ENCODE measurements around the gene C19orf67. TPM values are rescaled to one million over a fixed set of nuclear protein-coding genes. Genes with fewer than 3 reads are reported as not detected.
"Not testable (repeated sequence)": the region's sequence is repeated elsewhere in the genome, so short reads cannot be mapped to it uniquely, and the experiment has no call there.

Gene C19orf67
- total RNA-seq, 1 experiment from 2014 or later, result not detected

GRCh38 chr19:14039181-14039580, 46.4 kb downstream of the C19orf67 start:
- H3K4me3 ChIP-seq (ENCODE audit: low read depth, low read length), result no peak overlapping the region
- ChIA-PET POLR2A (no interaction called here), CTCF (interaction anchor here (0.7 kb wide), 1 partner anchor 34 kb away, joined by 3 read pairs; no protein-coding TSS in a partner anchor)
- no peaks in the 10 kb centered on the region for H3K36me3 ChIP-seq (ENCODE audit: control insufficient read depth, insufficient read depth, low read length)
- peaks cover 2% of the 10 kb centered on the region for H3K36me3 Mint-ChIP-seq (ENCODE audit: insufficient read depth, unreplicated experiment)
- no peaks in the 10 kb centered on the region for H3K9me3 ChIP-seq
- no TSS peak for BruUV-seq (replicated peaks)
- H3K9me3 Mint-ChIP-seq (ENCODE audit: unreplicated experiment), result no peaks in the 10 kb centered on the region
- no peaks in the 10 kb centered on the region for H3K27me3 Mint-ChIP-seq (ENCODE audit: insufficient read depth, unreplicated experiment)
- no peaks in the 10 kb centered on the region for H3K4me1 ChIP-seq
- peaks cover 6% of the 10 kb centered on the region for H3K4me1 Mint-ChIP-seq (ENCODE audit: low read depth, unreplicated experiment)
- DNase-seq, result no peak
- H3K27ac Mint-ChIP-seq (ENCODE audit: unreplicated experiment), result no peak overlapping the region
- no peak overlapping the region for H3K4me3 Mint-ChIP-seq (ENCODE audit: unreplicated experiment)
- no peak for TF ChIP-seq CTCF (IDR thresholded peaks at IDR 0.05; ENCODE audit: insufficient read depth in 1 of 2, low read depth in 1 of 2, low read length in 1 of 2, severe bottlenecking in 1 of 2, unreplicated experiment in 1 of 2)
- H3K27me3 ChIP-seq (replicated peaks; ENCODE audit: control insufficient read depth, insufficient read depth, low read length), result no peaks in the 10 kb centered on the region
- intact Hi-C loops (cut with micrococcal nuclease; ENCODE audit: unreplicated experiment), result no loop called here

- no peak for DNase-seq
- Mint-ChIP-seq H3K36me3 (ENCODE audit: insufficient read depth, unreplicated experiment) (peaks cover 10% of the 10 kb centered on the region), H3K4me3 (ENCODE audit: unreplicated experiment) (no peak overlapping the region), H3K27me3 (ENCODE audit: insufficient read depth, unreplicated experiment) (no peaks in the 10 kb centered on the region), H3K27ac (ENCODE audit: unreplicated experiment) (no peak overlapping the region), H3K4me1 (ENCODE audit: low read depth, unreplicated experiment) (peaks cover 6% of the 10 kb centered on the region), H3K9me3 (ENCODE audit: unreplicated experiment) (no peaks in the 10 kb centered on the region)
- intact Hi-C loops (cut with micrococcal nuclease; ENCODE audit: unreplicated experiment), result no loop called here
- TF ChIP-seq CTCF (IDR thresholded peaks at IDR 0.05; ENCODE audit: insufficient read depth in 1 of 2, low read depth in 1 of 2, low read length in 1 of 2, severe bottlenecking in 1 of 2, unreplicated experiment in 1 of 2), result no peak
- CTCF ChIA-PET, result interaction anchor here (0.7 to 1.2 kb wide), 2 partner anchors 30 to 101 kb away, joined by 3 read pairs; partner anchors contain the start of gene ASF1B
- no peaks in the 10 kb centered on the region for H3K27me3 ChIP-seq (replicated peaks; ENCODE audit: control insufficient read depth, insufficient read depth, low read length)
- H3K9me3 ChIP-seq, result no peaks in the 10 kb centered on the region
- H3K4me1 ChIP-seq, result no peaks in the 10 kb centered on the region
- H3K36me3 ChIP-seq (ENCODE audit: control insufficient read depth, insufficient read depth, low read length), result no peaks in the 10 kb centered on the region
- POLR2A ChIA-PET, result no interaction called here
- no TSS peak for BruUV-seq (replicated peaks)
- no peak overlapping the region for H3K4me3 ChIP-seq (ENCODE audit: low read depth, low read length)
Measured at GRCh38 chr19:14035706-14036105, 49.9 kb downstream of the C19orf67 start.

DNA sequence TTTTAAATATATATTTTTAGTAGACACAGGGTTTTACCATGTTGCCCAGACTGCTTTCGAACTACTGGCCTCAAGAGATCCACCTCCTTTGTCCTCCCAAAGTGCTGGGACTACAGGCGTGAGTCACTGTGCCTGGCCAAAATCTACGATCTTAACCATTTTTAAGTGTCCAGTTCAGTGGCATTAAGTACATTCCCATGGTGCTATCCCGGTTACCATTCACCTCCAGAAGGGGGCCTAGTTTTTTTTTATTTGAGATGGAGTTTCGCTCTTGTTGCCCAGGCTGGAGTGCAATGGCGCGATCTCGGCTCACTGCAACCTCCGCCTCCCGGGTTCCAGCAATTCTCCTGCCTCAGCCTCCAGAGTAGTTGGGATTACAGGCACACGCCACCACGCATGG, 50.4 kb downstream of the C19orf67 start:
- peaks cover 10% of the 10 kb centered on the region for H3K36me3 Mint-ChIP-seq (ENCODE audit: insufficient read depth, unreplicated experiment)
- intact Hi-C loops (cut with micrococcal nuclease; ENCODE audit: unreplicated experiment); H3K27me3 ChIP-seq (replicated peaks; ENCODE audit: control insufficient read depth, insufficient read depth, low read length); DNase-seq; H3K27me3 Mint-ChIP-seq (ENCODE audit: insufficient read depth, unreplicated experiment); H3K4me1 ChIP-seq; BruUV-seq (replicated peaks); H3K9me3 ChIP-seq; H3K4me3 Mint-ChIP-seq (ENCODE audit: unreplicated experiment); H3K36me3 ChIP-seq (ENCODE audit: control insufficient read depth, insufficient read depth, low read length); H3K27ac Mint-ChIP-seq (ENCODE audit: unreplicated experiment); H3K9me3 Mint-ChIP-seq (ENCODE audit: unreplicated experiment); H3K4me3 ChIP-seq (ENCODE audit: low read depth, low read length); H3K4me1 Mint-ChIP-seq (ENCODE audit: low read depth, unreplicated experiment); POLR2A ChIA-PET: not testable (repeated sequence)
- TF ChIP-seq CTCF (IDR thresholded peaks at IDR 0.05; ENCODE audit: insufficient read depth in 1 of 2, low read depth in 1 of 2, low read length in 1 of 2, severe bottlenecking in 1 of 2, unreplicated experiment in 1 of 2), result peak in 1 of 2 experiments; percentile 13
- CTCF ChIA-PET, result interaction anchor here (0.7 to 1.2 kb wide), 2 partner anchors 30 to 101 kb away, joined by 3 read pairs; partner anchors contain the start of gene ASF1B
